HL-60/S4 treated with retinoic acid at 250 ng/mL for 4 days and 3 days (cell line): ENCODE results near the gene PLCG1.

ENCODE experiments used
- in situ Hi-C: fragments of 300-500 bp; cut with MboI; formaldehyde crosslinking; loops from 2 replicates; pipeline ENCODE4 v1.7.0; 2022; ENCODE audit warnings: low sequenced_read_pairs

Gene PLCG1

GRCh38 chr20:41162396-41162795 lies 25.1 kb downstream of the PLCG1 start:
- in situ Hi-C loops, result loop anchor here (25.0 kb wide), 1 partner anchor 175 kb away; the partner anchor contains the start of gene LPIN3

- in situ Hi-C loops, result loop anchor here (25.0 kb wide), 1 partner anchor 173 kb away; the partner anchor contains the start of gene LPIN3
Measured at GRCh38 chr20:41163821-41164220, 26.5 kb downstream of the PLCG1 start.

- in situ Hi-C loops, result loop anchor here (25.0 kb wide), 1 partner anchor 172 kb away; the partner anchor contains the start of gene LPIN3
Measured at GRCh38 chr20:41165001-41165882, 27.9 kb downstream of the PLCG1 start.

- in situ Hi-C loops, result loop anchor here (25.0 kb wide), 1 partner anchor 171 kb away; the partner anchor contains the start of gene LPIN3
Measured at GRCh38 chr20:41166201-41167117, 29.1 kb downstream of the PLCG1 start.

- in situ Hi-C loops, result loop anchor here (25.0 kb wide), 1 partner anchor 170 kb away; the partner anchor contains the start of gene LPIN3
Measured at GRCh38 chr20:41167118-41167470, 29.8 kb downstream of the PLCG1 start.

GRCh38 chr20:41167481-41168253 lies 30.3 kb downstream of the PLCG1 start:
- in situ Hi-C loops, result loop anchor here (25.0 kb wide), 1 partner anchor 170 kb away; the partner anchor contains the start of gene LPIN3

GRCh38 chr20:41168281-41169161 lies 31.2 kb downstream of the PLCG1 start:
- in situ Hi-C loops, result loop anchor here (25.0 kb wide), 1 partner anchor 169 kb away; the partner anchor contains the start of gene LPIN3

- in situ Hi-C loops, result loop anchor here (25.0 kb wide), 1 partner anchor 168 kb away; the partner anchor contains the start of gene LPIN3
Measured at GRCh38 chr20:41169162-41169690, 31.9 kb downstream of the PLCG1 start.

GRCh38 chr20:41169791-41170351 lies 32.5 kb downstream of the PLCG1 start:
- in situ Hi-C loops, result loop anchor here (25.0 kb wide), 1 partner anchor 167 kb away; the partner anchor contains the start of gene LPIN3

- in situ Hi-C loops, result loop anchor here (25.0 kb wide), 1 partner anchor 167 kb away; the partner anchor contains the start of gene LPIN3
Measured at GRCh38 chr20:41170386-41171105, 33.2 kb downstream of the PLCG1 start.

GRCh38 chr20:41171736-41172295 lies 34.5 kb downstream of the PLCG1 start:
- in situ Hi-C loops, result loop anchor here (25.0 kb wide), 1 partner anchor 165 kb away; the partner anchor contains the start of gene LPIN3

- in situ Hi-C loops, result loop anchor here (25.0 kb wide), 1 partner anchor 165 kb away; the partner anchor contains the start of gene LPIN3
Measured at GRCh38 chr20:41172296-41173140, 35.2 kb downstream of the PLCG1 start.

- in situ Hi-C loops, result loop anchor here (25.0 kb wide), 1 partner anchor 164 kb away; the partner anchor contains the start of gene LPIN3
Measured at GRCh38 chr20:41173161-41173721, 35.9 kb downstream of the PLCG1 start.

- in situ Hi-C loops, result loop anchor here (25.0 kb wide), 1 partner anchor 163 kb away; the partner anchor contains the start of gene LPIN3
Measured at GRCh38 chr20:41173791-41174341, 36.5 kb downstream of the PLCG1 start.

- in situ Hi-C loops, result loop anchor here (25.0 kb wide), 1 partner anchor 163 kb away; the partner anchor contains the start of gene LPIN3
Measured at GRCh38 chr20:41174373-41174772, 37.0 kb downstream of the PLCG1 start.
